DND-41 (cell line): ENCODE results near the gene ARID3A.

Experiments
- EZH2 ChIP-seq: IDR thresholded peaks from 3 replicates; pipeline ENCODE4 v1.6.1; 2012; ENCODE audit warnings: borderline replicate concordance, low read depth, mild to moderate bottlenecking, moderate library complexity, low read length, inconsistent platforms; ENCODE audit not compliant: severe bottlenecking
- TF ChIP-seq, protein P1 (sequence below): IDR thresholded peaks from 2 replicates; pipeline ENCODE4 v1.5.1; 2012; ENCODE audit warnings: borderline replicate concordance, low read length, moderate library complexity, mild to moderate bottlenecking; ENCODE audit not compliant: poor library complexity, severe bottlenecking; ENCODE audit errors: extremely low read depth

DNA sequence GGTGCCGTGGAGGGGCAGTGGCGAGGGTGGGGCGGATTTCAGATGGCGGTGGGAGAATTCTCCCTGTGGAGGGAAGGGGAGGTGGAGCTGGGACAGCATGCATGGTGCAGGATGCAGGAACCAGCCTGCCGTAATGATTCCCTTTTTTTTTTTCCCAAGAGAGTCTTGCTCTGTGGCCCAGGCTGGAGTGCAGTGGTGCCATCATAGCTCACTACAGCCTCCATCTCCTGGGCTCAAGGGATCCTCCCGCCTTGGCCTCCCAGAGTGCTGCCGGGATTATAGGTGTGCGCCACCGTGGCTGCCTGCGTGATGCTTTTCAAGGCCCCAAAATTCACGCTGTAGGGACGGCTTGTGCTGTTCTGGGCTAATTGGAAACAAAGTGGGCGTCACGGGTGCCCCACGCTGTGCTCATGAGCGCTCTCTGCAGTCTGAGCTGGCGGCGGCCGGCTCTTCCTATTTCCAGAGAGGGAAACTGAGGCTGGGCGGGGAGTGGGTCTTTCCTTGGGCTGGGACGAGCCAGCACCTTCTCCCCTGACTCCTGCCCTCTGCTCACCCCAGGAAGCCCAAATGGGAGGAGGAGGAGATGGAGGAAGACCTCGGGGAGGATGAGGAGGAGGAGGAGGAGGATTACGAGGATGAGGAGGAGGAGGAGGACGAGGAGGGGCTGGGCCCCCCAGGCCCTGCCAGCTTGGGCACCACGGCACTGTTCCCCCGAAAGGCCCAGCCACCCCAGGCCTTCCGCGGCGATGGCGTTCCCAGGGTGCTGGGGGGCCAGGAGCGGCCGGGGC is 6.2 kb downstream of the ARID3A start:
- TF ChIP-seq, protein P1, sequence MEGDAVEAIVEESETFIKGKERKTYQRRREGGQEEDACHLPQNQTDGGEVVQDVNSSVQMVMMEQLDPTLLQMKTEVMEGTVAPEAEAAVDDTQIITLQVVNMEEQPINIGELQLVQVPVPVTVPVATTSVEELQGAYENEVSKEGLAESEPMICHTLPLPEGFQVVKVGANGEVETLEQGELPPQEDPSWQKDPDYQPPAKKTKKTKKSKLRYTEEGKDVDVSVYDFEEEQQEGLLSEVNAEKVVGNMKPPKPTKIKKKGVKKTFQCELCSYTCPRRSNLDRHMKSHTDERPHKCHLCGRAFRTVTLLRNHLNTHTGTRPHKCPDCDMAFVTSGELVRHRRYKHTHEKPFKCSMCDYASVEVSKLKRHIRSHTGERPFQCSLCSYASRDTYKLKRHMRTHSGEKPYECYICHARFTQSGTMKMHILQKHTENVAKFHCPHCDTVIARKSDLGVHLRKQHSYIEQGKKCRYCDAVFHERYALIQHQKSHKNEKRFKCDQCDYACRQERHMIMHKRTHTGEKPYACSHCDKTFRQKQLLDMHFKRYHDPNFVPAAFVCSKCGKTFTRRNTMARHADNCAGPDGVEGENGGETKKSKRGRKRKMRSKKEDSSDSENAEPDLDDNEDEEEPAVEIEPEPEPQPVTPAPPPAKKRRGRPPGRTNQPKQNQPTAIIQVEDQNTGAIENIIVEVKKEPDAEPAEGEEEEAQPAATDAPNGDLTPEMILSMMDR: no peak
- TF ChIP-seq EZH2: no peak
